Karpas-422 (cell line): ENCODE data around the gene AUP1. TPM values are rescaled to one million over a fixed set of nuclear protein-coding genes. Genes with fewer than 3 reads are reported as not detected.
A peak's percentile ranks its signal among the peaks of the same experiment; 100 is the strongest.

Experiments used
- DNase-seq: peaks from one replicate; pipeline ENCODE4 v3.0.0-alpha.2; 2015
- H2AFZ ChIP-seq: fragments of 200-600 bp; sonication (generic); 2 replicates; pipeline ENCODE4 v1.6.1; 2014; ENCODE audit warnings: antibody characterized with exemption, low read length, mixed read lengths
- H3K27ac ChIP-seq: fragments of 200-600 bp; sonication (generic); 2 replicates; pipeline ENCODE4 v1.5.1; 2014; ENCODE audit warnings: mild to moderate bottlenecking, low read length, moderate library complexity
- H3K27me3 ChIP-seq: fragments of 200-600 bp; sonication (generic); 2 replicates; pipeline ENCODE4 v1.6.1; 2014; ENCODE audit warnings: low read length, mixed read lengths
- H3K36me3 ChIP-seq: fragments of 200-600 bp; sonication (generic); 2 replicates; pipeline ENCODE4 v1.6.1; 2014; ENCODE audit warnings: low read length, mixed read lengths; ENCODE audit not compliant: insufficient read depth
- H3K4me1 ChIP-seq: fragments of 200-600 bp; sonication (generic); 2 replicates; pipeline ENCODE4 v1.6.1; 2014; ENCODE audit warnings: mild to moderate bottlenecking, low read length, mixed read lengths
- H3K4me2 ChIP-seq: fragments of 200-600 bp; sonication (generic); 2 replicates; pipeline ENCODE4 v1.6.1; 2014; ENCODE audit warnings: low read length, low read depth, mild to moderate bottlenecking; ENCODE audit not compliant: poor library complexity, severe bottlenecking
- H3K4me3 ChIP-seq: fragments of 200-600 bp; sonication (generic); 2 replicates; pipeline ENCODE4 v1.5.1; 2014; ENCODE audit warnings: mild to moderate bottlenecking, antibody characterized with exemption, low read length, mixed read lengths
- H3K79me2 ChIP-seq: fragments of 200-600 bp; sonication (generic); 2 replicates; pipeline ENCODE4 v1.6.1; 2014; ENCODE audit warnings: mild to moderate bottlenecking, low read length, mixed read lengths
- H3K9ac ChIP-seq: fragments of 200-600 bp; sonication (generic); 2 replicates; pipeline ENCODE4 v1.6.0; 2014; ENCODE audit warnings: low read length
- H3K9me2 ChIP-seq: fragments of 200-600 bp; sonication (generic), shearing (Covaris generic); replicated peaks from 2 replicates; pipeline ENCODE4 v1.6.0; 2014; ENCODE audit warnings: mild to moderate bottlenecking, low read length, moderate library complexity; ENCODE audit not compliant: insufficient read depth
- H3K9me3 ChIP-seq: fragments of 300-700, 200-600 bp; sonication (generic); 2 replicates; pipeline ENCODE4 v1.6.1; 2014; ENCODE audit warnings: low read length, mixed read lengths
- H4K20me1 ChIP-seq: fragments of 200-600 bp; sonication (generic); 2 replicates; pipeline ENCODE4 v1.6.1; 2014; ENCODE audit warnings: mild to moderate bottlenecking, antibody characterized with exemption, low read length, low read depth; ENCODE audit not compliant: insufficient read depth
- total RNA-seq: library from RNA; depleted of rRNA; stranded (reverse); fragments of >200 nt; shearing (Covaris generic); gene quantifications from 2 replicates; pipeline ENCODE4 v1.2.3, GENCODE V29; 2014; ENCODE audit warnings: low replicate concordance; rRNA removed

Gene AUP1
- total RNA-seq = 216 and 273 TPM in 2 replicates

- DNase-seq = peak; percentile 100
- H3K9me2 ChIP-seq = no peaks in the 10 kb centered on the region
- no peaks in the 10 kb centered on the region for H3K27me3 ChIP-seq
- peak within 1 kb of the TSS; percentile 94 for H3K9ac ChIP-seq
- H3K9me3 ChIP-seq = no peaks in the 10 kb centered on the region
- peaks cover 31% of the 10 kb centered on the region for H3K36me3 ChIP-seq
- peak within 1 kb of the TSS; percentile 87 for H2AFZ ChIP-seq
- H4K20me1 ChIP-seq = peaks cover 13% of the 10 kb centered on the region; the same call in 1 of the 2 replicates
- peaks cover 31% of the 10 kb centered on the region for H3K79me2 ChIP-seq
- H3K4me2 ChIP-seq = peak within 1 kb of the TSS; percentile 92
- H3K27ac ChIP-seq = peak within 1 kb of the TSS; percentile 63
- peak within 1 kb of the TSS; percentile 91 for H3K4me3 ChIP-seq
- peaks cover 38% of the 10 kb centered on the region for H3K4me1 ChIP-seq
Observed at GRCh38 chr2:74529357-74530238, at the start of gene AUP1, which contains the start of gene HTRA2. Gene AUP1 (minus strand): TSS chr2:74529706. CDS start chr2:74529629, 77 bp downstream. Gene HTRA2 (plus strand): TSS chr2:74529933. CDS start chr2:74530007, 74 bp downstream.

DNA sequence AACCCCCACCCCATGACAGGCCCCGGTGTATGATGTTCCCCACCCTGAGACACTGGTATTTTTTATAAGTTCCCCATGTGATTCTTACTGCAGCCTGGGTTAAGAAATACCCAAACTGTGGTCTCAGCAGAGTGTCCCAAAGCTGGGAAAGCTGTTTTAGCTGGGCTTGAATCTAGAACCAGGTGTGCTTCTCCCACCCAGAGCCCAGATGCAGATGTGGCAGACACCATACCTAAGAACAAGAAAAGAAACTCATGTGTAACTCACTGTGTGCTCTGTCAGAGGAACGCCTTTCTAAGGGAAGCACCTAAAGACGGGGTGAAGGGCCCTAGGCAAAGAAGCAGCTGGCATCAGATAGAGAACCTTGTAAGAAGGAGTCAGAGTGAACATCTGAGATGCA lies 48.9 kb upstream of the AUP1 start:
- no peak overlapping the region for H3K4me3 ChIP-seq
- H3K27ac ChIP-seq = no peak overlapping the region
- no peaks in the 10 kb centered on the region for H3K9me2 ChIP-seq
- H3K36me3 ChIP-seq = no peaks in the 10 kb centered on the region
- no peak overlapping the region; the same call in 1 of the 2 replicates for H2AFZ ChIP-seq
- no peaks in the 10 kb centered on the region for H4K20me1 ChIP-seq
- no peak for DNase-seq
- H3K9me3 ChIP-seq = no peaks in the 10 kb centered on the region
- no peaks in the 10 kb centered on the region for H3K79me2 ChIP-seq
- no peak overlapping the region for H3K4me2 ChIP-seq
- no peak overlapping the region for H3K9ac ChIP-seq
- H3K27me3 ChIP-seq = no peaks in the 10 kb centered on the region
- peaks cover 22% of the 10 kb centered on the region for H3K4me1 ChIP-seq

DNA sequence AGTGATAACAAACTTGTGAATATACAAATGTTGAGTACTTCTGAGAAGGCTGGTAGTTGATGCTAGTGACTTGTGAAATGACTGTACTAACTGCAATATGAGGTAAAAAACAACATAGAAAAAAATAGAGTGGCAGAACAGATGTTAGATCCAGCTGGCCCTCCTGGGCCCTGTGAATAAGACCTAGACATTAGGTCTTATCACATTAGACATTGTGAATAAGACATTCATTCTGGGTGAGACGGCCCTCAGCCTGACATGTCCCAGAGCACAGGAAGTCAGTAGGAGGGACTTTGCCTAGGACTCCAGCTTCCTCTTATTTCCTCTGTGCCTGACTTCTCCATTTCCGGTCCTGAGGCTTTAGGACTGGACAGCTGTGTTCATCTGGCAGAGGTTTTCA lies 47.9 kb upstream of the AUP1 start:
- Histone ChIP-seq H3K9ac (no peak overlapping the region), H3K9me3 (no peaks in the 10 kb centered on the region), H4K20me1 (no peaks in the 10 kb centered on the region), H3K79me2 (no peaks in the 10 kb centered on the region), H3K4me1 (peaks cover 26% of the 10 kb centered on the region), H3K4me2 (no peak overlapping the region), H3K4me3 (no peak overlapping the region), H3K27ac (no peak overlapping the region), H3K36me3 (no peaks in the 10 kb centered on the region), H3K9me2 (no peaks in the 10 kb centered on the region), H3K27me3 (no peaks in the 10 kb centered on the region), H2AFZ (peak overlapping the region; percentile 51)
- peak; percentile 72 for DNase-seq

- H2AFZ ChIP-seq = peak overlapping the region; percentile 51
- H3K4me3 ChIP-seq = no peak overlapping the region
- no peak overlapping the region for H3K4me2 ChIP-seq
Observed at GRCh38 chr2:74576863-74577229, 47.3 kb upstream of the AUP1 start.

GRCh38 chr2:74576211-74576862 lies 46.8 kb upstream of the AUP1 start:
- peaks cover 30% of the 10 kb centered on the region for H3K4me1 ChIP-seq
- H4K20me1 ChIP-seq = no peaks in the 10 kb centered on the region
- peak overlapping the region; percentile 51 for H2AFZ ChIP-seq
- no peak overlapping the region for H3K4me3 ChIP-seq
- H3K9ac ChIP-seq = no peak overlapping the region
- no peaks in the 10 kb centered on the region for H3K9me3 ChIP-seq
- H3K4me2 ChIP-seq = no peak overlapping the region
- no peaks in the 10 kb centered on the region for H3K27me3 ChIP-seq
- no peak overlapping the region for H3K27ac ChIP-seq
- no peaks in the 10 kb centered on the region for H3K79me2 ChIP-seq
- no peak for DNase-seq
- no peaks in the 10 kb centered on the region for H3K9me2 ChIP-seq
- no peaks in the 10 kb centered on the region for H3K36me3 ChIP-seq

More at GRCh38 chr2:74576863-74577229, 47.3 kb upstream of the AUP1 start:
- DNase-seq = no peak
- H4K20me1 ChIP-seq = no peaks in the 10 kb centered on the region
- no peak overlapping the region for H3K9ac ChIP-seq
- H3K27ac ChIP-seq = no peak overlapping the region
- H3K27me3 ChIP-seq = no peaks in the 10 kb centered on the region
- H3K4me1 ChIP-seq = peaks cover 28% of the 10 kb centered on the region
- no peaks in the 10 kb centered on the region for H3K36me3 ChIP-seq
- H3K9me3 ChIP-seq = no peaks in the 10 kb centered on the region
- H3K9me2 ChIP-seq = no peaks in the 10 kb centered on the region
- no peaks in the 10 kb centered on the region for H3K79me2 ChIP-seq

GRCh38 chr2:74575320-74575719 lies 45.8 kb upstream of the AUP1 start:
- Histone ChIP-seq H3K4me1 (peaks cover 36% of the 10 kb centered on the region), H3K27ac (no peak overlapping the region), H4K20me1 (no peaks in the 10 kb centered on the region), H3K9ac (no peak overlapping the region), H3K9me2 (no peaks in the 10 kb centered on the region), H3K36me3 (no peaks in the 10 kb centered on the region), H3K79me2 (no peaks in the 10 kb centered on the region), H2AFZ (no peak overlapping the region), H3K9me3 (no peaks in the 10 kb centered on the region), H3K4me2 (no peak overlapping the region), H3K4me3 (no peak overlapping the region), H3K27me3 (no peaks in the 10 kb centered on the region)
- DNase-seq = no peak

- Histone ChIP-seq H2AFZ (peak overlapping the region; percentile 91), H3K27ac (peak overlapping the region; percentile 65), H3K4me1 (peaks cover 36% of the 10 kb centered on the region), H3K79me2 (no peaks in the 10 kb centered on the region), H3K4me3 (peak overlapping the region; percentile 42), H3K4me2 (peak overlapping the region; percentile 67), H3K36me3 (no peaks in the 10 kb centered on the region), H3K9ac (peak overlapping the region; percentile 40), H3K9me3 (no peaks in the 10 kb centered on the region), H3K9me2 (no peaks in the 10 kb centered on the region), H4K20me1 (no peaks in the 10 kb centered on the region), H3K27me3 (no peaks in the 10 kb centered on the region)
- DNase-seq = peak; percentile 91
Observed at GRCh38 chr2:74573747-74574562, 44.4 kb upstream of the AUP1 start.
